GM12873 (cell line): ENCODE measurements around the gene MAST2.

Experiments used
- TF ChIP-seq, protein P1 (sequence below): IDR thresholded peaks from 2 replicates; pipeline ENCODE4 v1.5.1; 2012; ENCODE audit warnings: low read depth, mild to moderate bottlenecking, moderate library complexity, low read length, control low read depth; ENCODE audit not compliant: insufficient read depth; ENCODE audit errors: missing control alignments

The MAST2 gene

DNA sequence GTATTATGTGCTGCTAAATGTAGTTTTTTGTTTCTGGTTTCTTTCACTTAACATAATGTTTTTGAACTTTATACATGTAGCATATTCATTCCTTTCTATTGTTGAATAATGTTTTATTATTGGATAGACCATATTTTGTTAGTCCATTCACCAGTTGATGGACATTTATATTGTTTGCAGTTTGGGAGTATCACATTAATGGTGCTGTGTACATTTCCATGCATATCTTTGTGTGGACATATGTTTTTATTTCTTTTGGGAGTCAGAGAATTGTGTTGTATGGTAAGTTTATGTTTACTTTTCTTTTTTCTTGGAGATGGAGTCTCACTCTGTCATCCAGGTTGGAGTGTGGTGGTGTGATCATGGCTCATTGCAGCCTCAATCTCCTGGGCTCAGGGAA is 134.6 kb downstream of the MAST2 start:
- TF ChIP-seq, protein P1, sequence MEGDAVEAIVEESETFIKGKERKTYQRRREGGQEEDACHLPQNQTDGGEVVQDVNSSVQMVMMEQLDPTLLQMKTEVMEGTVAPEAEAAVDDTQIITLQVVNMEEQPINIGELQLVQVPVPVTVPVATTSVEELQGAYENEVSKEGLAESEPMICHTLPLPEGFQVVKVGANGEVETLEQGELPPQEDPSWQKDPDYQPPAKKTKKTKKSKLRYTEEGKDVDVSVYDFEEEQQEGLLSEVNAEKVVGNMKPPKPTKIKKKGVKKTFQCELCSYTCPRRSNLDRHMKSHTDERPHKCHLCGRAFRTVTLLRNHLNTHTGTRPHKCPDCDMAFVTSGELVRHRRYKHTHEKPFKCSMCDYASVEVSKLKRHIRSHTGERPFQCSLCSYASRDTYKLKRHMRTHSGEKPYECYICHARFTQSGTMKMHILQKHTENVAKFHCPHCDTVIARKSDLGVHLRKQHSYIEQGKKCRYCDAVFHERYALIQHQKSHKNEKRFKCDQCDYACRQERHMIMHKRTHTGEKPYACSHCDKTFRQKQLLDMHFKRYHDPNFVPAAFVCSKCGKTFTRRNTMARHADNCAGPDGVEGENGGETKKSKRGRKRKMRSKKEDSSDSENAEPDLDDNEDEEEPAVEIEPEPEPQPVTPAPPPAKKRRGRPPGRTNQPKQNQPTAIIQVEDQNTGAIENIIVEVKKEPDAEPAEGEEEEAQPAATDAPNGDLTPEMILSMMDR = no peak

DNA sequence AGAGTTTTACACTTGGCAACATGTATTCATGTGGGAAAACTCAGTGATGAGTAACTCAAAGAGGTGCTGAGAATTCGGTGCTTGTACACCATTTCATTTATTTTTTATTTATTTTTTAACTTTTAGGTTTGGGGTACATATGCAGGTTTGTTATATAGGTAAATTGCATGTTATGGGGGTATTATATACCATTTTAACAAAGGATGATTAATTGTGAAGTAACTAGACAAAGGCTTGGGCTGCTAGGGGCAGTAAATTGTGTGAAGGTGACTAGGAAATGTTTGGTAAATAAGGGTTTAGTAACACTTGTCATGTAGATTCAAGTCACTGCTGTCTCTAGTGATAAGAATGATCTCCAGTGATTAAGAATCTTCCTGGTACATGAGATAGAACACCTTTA is 139.0 kb downstream of the MAST2 start:
- TF ChIP-seq, protein P1 = no peak

DNA sequence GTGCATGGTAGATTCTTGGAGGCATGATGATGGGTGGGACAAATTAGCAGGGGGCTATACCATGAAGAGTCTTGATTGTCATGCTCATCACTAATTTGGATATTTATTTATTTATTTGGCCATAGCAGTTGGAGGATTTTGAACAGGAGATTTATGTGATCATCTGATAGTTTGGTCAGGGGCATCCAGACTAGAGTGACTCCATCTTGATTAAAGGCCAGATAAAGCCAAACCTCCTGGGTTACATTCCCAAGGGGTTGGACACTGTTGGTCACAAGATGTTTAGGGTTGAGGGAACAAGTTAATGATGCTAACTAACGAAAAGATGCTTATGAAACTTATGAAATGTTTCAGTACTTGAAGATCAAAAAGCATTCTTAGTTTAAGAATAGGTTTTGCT is 139.8 kb downstream of the MAST2 start:
- TF ChIP-seq, protein P1 = no peak

DNA sequence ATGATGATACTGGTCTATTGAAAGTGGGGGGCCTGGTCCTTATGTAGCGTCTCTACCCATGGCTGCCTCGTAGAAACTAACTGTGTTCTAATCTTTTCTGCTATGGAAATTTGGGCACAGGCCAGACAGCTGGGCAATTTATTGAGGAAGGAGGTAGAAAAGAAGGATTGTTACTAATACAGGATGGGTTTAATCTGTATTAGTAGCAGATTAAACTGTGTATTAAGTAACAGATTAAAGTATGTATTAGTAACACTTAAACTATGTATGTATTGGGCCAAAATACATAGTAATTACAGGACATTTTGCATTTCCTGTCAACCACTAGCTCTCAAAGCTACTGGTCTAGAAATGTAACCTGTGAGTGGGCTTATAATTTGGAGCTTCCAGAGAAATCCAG is 142.0 kb downstream of the MAST2 start:
- TF ChIP-seq, protein P1 = no peak

DNA sequence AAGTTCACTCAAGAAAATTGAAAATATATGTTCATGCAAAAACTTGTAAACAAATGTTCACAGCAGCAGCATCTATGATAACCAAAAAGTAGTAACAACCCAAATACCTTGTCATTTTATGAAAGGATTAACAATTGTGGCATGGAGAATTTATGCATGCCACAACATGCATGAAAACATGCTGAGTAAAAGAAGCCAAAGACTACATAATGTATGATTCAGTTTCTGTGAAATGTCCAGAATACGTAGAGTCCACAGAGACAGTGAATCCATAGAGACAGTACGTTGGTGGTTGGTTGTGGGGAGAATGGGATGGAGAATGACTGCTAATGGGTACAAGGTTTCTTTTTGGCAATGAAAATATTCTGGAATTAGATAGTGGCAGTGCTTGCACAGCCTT is 148.7 kb downstream of the MAST2 start:
- TF ChIP-seq, protein P1 = no peak

DNA sequence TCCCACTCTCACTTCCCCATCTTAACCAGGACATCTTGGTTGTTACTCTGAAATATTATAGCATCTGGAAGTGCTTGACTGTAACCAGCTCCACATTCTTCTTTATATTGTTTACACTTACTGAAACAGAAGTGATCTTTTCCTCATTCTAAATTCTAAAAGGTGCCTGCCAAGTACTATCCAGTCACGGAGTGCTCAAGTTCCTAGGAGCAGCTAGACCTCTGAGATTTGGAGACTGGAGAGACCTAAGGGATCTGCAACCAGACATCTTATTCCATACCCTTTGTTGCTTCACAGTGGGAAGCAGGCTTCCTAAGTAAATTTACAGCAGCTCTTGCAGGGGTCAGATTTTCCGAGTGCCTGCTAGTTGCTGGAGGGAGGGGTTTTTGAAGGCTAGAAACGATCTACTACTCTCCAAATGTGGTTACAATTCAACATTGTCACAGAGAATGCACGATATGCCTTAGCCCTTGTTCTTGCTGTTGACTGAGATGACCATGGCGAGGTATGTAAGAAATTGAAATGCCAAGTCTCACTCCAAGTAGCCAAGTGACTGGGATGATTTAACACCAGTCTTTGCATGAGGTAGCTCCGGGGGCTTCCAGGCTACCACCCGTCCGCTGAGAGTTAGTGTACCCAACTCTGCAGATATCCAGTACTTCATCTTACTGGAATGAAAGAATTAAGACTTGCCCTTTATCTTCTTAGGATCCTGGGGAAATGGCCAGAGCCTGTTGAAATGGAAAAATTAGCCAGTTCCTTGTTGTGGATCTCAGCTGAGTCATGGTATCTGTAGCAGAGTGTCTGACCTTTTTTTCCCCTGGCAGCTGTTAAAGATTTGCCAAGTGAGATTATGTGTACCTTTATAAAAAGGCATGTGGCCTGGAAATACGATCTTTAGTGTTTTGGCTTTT is 150.8 kb downstream of the MAST2 start:
- TF ChIP-seq, protein P1 = no peak

DNA sequence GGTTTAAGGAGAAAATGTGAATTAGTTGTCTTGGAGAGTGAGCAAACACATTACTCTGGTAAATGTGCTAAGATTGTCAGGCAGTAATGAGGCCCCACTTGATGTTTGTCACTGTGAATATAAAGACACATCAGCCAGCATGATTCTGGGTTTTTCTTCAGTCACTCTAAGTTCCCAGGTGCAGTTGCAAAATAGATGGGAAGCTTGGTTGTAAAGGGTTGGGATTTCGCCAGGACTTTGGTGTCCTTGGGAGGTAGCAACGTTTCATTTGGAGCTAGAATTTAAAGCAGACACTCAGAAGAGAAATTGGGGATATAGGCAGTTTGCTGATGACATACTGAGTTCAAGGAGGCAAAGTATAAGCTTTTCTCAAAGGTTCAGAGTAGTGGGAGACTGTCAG is 154.3 kb downstream of the MAST2 start:
- TF ChIP-seq, protein P1 = no peak
